Psoas muscle (tissue), 8 donors: ENCODE data around the gene LMBRD2. TPM values are rescaled to one million over a fixed set of nuclear protein-coding genes. Genes with fewer than 3 reads are reported as not detected.
A peak's percentile ranks its signal among the peaks of the same experiment; 100 is the strongest.

ENCODE experiments used
- ATAC-seq, 4 donors: fragments of 200-7000 bp; cut with Tn5 transposase; one replicate each; pipeline ENCODE4 v1.9.1; 2020; ENCODE audit warnings: moderate library complexity in 3 of 4, mild to moderate bottlenecking in 2 of 4
- DNase-seq, 2 donors: peaks; one replicate each; pipeline ENCODE4 v3.0.0-alpha.2; 2020
- H3K27ac ChIP-seq: fragments of 200-600 bp; one replicate; pipeline ENCODE4 v1.8.0; 2022
- H3K27me3 ChIP-seq, 3 donors: fragments of 200-600 bp in 1 of 3; one replicate each; pipeline versions ENCODE4 v1.6.1 to v1.8.0; 2013 to 2022; ENCODE audit warnings: low read length in 2 of 3, mild to moderate bottlenecking in 2 of 3, moderate library complexity in 1 of 3; ENCODE audit not compliant: insufficient read depth in 3 of 3
- H3K36me3 ChIP-seq, 2 donors: fragments of 200-600 bp in 1 of 2; one replicate each; pipeline versions ENCODE4 v1.6.1 to v1.8.0; 2013 to 2022; ENCODE audit warnings: low read depth in 1 of 2, mild to moderate bottlenecking in 1 of 2, moderate library complexity in 1 of 2; ENCODE audit not compliant: insufficient read depth in 1 of 2
- H3K4me1 ChIP-seq: fragments of 200-600 bp; one replicate; pipeline ENCODE4 v1.8.0; 2022
- H3K4me3 ChIP-seq: fragments of 200-600 bp; one replicate; pipeline ENCODE4 v1.8.0; 2022; ENCODE audit warnings: mild to moderate bottlenecking
- H3K9me3 ChIP-seq: fragments of 200-600 bp; one replicate; pipeline ENCODE4 v1.8.0; 2022
- WGBS, 3 donors: extraction: QIAGEN DNeasy Blood & Tissue Kit; methylation state at CpG; one replicate each; pipeline versions ENCODE4 v1.1.6 to v1.1.7; 2013; 5-methylcytosine and 5-hydroxymethylcytosine counted together
- intact Hi-C, 2 donors: fragments of 100-400 bp; cut with DNase I; formaldehyde crosslinking; loops; one replicate each; pipeline versions ENCODE4 v1.11.0 to v1.14.2; 2022
- polyA plus RNA-seq, 3 donors: library from polyadenylated mRNA; stranded (reverse); fragments of 200-250 nt; gene quantifications; one replicate each; pipeline ENCODE4 v1.2.3, GENCODE V29; 2013
- total RNA-seq, 4 donors: library from RNA; stranded (reverse); fragmentation: NEBNext Ultra II Directional in 2 of 4; extraction: Animal tissue kit (Norgen Biotek cat#: 25700) in 2 of 4; gene quantifications; one replicate each; pipeline versions ENCODE4 v1.2.1 to v1.2.4, GENCODE V29; 2021 to 2023
- TF ChIP-seq, protein P1 (sequence below): fragments of 200-600 bp; IDR thresholded peaks from one replicate; pipeline ENCODE4 v1.8.0; 2022; ENCODE audit warnings: antibody characterized with exemption
- donor health status: healthy with polysubstance abuse.
- donor health status: DM: no; HTN: no; CAD: no; lungs with moderate emphysema.
- donor health status: Bipolar disorder and iron deficiency.
- donor health status: healthy.
- donor health status: DM: yes; HTN: yes; CAD: no.
- donor health status: DM: no; HTN: no; CAD: no.
- donor health status: DM: no; HTN: no; CAD: no.
- donor health status: DM: yes; HTN: yes; CAD: no.

The LMBRD2 gene
- total and polyA plus RNA-seq, 7 donors: 3.0 to 22.8 (median 17.4) TPM

DNA sequence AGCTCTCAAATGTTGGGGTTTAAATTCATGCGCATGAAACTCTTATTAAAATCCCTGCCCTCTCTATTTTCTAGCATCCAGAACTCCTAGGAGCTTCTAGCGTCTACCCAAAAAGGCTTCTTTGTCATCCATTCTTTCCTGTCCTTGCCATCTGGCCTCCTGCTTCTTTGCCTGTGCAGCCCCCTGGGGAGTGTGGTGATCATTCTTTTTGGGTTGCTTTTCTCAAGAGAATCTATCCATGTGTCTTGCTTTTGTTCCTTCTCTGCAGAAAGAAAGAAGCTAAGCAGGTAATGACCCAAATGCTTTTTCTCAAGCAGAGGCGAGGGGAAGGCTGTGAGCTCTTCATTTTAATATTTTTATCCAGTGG is 26.8 kb upstream of the LMBRD2 start:
- ATAC-seq (no peak), DNase-seq (no peak)
- intact Hi-C loops: loop anchor here in 1 of 2 donors (5.0 to 10.0 kb wide), 2 partner anchors 46 to 129 kb away; no protein-coding TSS in a partner anchor
- Histone ChIP-seq H3K36me3 (peaks cover 8 to 86% of the 10 kb centered on the region in 2 donors), H3K27ac (no peak overlapping the region), H3K4me3 (no peak overlapping the region), H3K4me1 (no peaks in the 10 kb centered on the region), H3K9me3 (no peaks in the 10 kb centered on the region), H3K27me3 (no peaks in the 10 kb centered on the region)
- TF ChIP-seq, protein P1, sequence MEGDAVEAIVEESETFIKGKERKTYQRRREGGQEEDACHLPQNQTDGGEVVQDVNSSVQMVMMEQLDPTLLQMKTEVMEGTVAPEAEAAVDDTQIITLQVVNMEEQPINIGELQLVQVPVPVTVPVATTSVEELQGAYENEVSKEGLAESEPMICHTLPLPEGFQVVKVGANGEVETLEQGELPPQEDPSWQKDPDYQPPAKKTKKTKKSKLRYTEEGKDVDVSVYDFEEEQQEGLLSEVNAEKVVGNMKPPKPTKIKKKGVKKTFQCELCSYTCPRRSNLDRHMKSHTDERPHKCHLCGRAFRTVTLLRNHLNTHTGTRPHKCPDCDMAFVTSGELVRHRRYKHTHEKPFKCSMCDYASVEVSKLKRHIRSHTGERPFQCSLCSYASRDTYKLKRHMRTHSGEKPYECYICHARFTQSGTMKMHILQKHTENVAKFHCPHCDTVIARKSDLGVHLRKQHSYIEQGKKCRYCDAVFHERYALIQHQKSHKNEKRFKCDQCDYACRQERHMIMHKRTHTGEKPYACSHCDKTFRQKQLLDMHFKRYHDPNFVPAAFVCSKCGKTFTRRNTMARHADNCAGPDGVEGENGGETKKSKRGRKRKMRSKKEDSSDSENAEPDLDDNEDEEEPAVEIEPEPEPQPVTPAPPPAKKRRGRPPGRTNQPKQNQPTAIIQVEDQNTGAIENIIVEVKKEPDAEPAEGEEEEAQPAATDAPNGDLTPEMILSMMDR: no peak
- WGBS, 3 donors: 87 to 93% (median 88%) methylated on average over 3 of the region's 3 CpGs

DNA sequence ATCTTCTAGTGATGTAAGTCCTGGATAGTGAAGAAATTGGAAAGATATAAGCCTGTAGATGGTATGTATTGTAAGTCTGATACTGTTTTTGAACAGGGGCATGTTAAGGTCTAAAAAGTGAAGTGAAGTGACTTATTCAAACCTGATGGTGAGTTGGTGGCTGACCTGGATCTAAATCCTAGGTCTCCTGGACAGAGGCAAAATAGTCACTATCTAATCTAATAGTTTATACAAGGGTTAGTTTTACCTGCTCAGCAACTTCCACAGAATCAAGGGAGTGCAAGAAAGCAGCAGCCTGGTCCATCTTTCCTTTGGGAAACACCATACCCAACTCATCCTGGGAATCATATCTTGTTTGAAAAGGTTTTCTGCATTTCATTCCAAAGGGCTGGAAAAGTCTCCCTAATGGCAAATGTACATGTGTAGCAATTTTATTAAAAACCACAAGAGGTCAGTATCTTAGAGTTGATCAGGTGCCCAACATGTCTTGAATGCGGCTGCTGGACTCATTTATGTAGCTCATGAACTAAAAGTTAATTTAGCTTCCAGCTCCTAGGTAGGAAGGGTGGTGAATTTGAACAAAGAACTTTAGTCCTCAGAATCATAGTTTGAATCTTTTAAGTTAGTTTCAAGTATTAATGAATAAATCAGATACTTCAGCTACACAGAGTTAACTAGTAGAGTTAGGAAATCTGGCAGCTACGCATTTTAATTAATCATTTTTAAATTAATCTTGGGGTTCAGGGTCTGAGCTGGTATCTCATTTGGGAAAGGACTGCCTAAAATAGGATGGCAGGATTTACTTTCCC is 26.2 kb upstream of the LMBRD2 start:
- ATAC-seq (peak in 2 of 4 donors; percentile 50 to 79), DNase-seq (no peak)
- Histone ChIP-seq H3K27me3 (no peaks in the 10 kb centered on the region), H3K27ac (no peak overlapping the region), H3K4me1 (no peaks in the 10 kb centered on the region), H3K36me3 (peaks cover 8 to 90% of the 10 kb centered on the region in 2 donors), H3K4me3 (no peak overlapping the region), H3K9me3 (no peaks in the 10 kb centered on the region)
- intact Hi-C loops: loop anchor here in 1 of 2 donors (5.0 to 10.0 kb wide), 2 partner anchors 47 to 129 kb away; no protein-coding TSS in a partner anchor
- TF ChIP-seq, protein P1: peak; percentile 53
- WGBS, 3 donors: 50 to 54% (median 54%) methylated on average over 2 of the region's 2 CpGs

DNA sequence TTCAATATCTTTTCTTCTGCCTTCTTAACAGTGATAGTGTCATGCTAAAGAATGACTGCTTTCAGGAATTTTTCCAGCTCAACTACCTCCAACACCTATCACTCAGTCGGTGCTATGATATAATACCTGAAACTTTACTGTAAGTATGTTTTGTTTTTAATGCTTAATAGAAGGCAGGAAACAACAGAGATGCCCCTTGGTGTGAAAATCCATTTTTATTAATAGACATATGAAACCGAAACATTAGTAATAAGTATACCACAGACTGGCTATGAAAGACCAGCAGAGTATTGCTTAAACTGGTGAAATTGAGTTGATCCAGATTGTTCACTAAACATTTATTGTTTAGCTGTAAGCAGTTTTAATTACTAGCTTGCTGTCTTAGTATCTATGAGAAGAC is 25.5 kb upstream of the LMBRD2 start:
- no peak overlapping the region for H3K4me3 ChIP-seq
- H3K36me3 ChIP-seq: peaks cover 8 to 90% of the 10 kb centered on the region in 2 donors
- WGBS, 3 donors: 85 to 90% (median 89%) methylated on average over 2 of the region's 2 CpGs
- TF ChIP-seq, protein P1: no peak
- intact Hi-C loops: loop anchor here in 1 of 2 donors (5.0 to 10.0 kb wide), 2 partner anchors 48 to 130 kb away; no protein-coding TSS in a partner anchor
- DNase-seq (no peak), ATAC-seq (no peak)
- H3K9me3 ChIP-seq: no peaks in the 10 kb centered on the region
- H3K27me3 ChIP-seq: no peaks in the 10 kb centered on the region
- no peaks in the 10 kb centered on the region for H3K4me1 ChIP-seq
- no peak overlapping the region for H3K27ac ChIP-seq

DNA sequence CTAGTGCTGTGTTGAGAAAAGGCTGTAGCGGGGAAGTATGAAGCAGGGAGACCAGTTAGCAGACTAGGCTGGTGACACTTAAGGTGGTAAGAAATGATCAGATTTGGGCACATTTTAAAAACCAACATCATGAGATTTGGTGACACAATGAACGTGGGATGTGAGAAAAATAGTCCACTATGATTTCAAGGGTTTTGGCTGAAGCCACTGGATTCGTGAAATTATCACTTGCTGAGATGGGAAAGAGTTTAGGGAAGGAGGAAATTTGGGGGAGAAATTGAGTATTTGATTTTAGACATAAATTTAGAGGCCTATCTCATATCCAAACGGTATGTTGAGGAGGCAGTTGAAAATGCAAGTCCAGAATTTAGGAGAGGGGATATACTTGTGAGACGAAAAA is 23.4 kb upstream of the LMBRD2 start:
- H3K27me3 ChIP-seq: no peaks in the 10 kb centered on the region
- H3K4me3 ChIP-seq: no peak overlapping the region
- DNase-seq: no peak
- no peak for ATAC-seq
- intact Hi-C loops: loop anchor here in 1 of 2 donors (5.0 to 10.0 kb wide), 2 partner anchors 50 to 132 kb away; no protein-coding TSS in a partner anchor
- no peaks in the 10 kb centered on the region for H3K4me1 ChIP-seq
- no peaks in the 10 kb centered on the region for H3K9me3 ChIP-seq
- WGBS, 3 donors: 64 to 80% (median 71%) methylated on average over 5 of the region's 5 CpGs
- H3K36me3 ChIP-seq: peaks cover 8 to 90% of the 10 kb centered on the region in 2 donors
- TF ChIP-seq, protein P1: no peak
- H3K27ac ChIP-seq: no peak overlapping the region
